ENCODE measurements around the gene CASP12.

Gene CASP12

GRCh38 chr11:104897891-104898684 lies at the start of gene CASP12:
TSS of gene CASP12 (minus strand) at chr11:104898460.
- no peaks in the 10 kb centered on the region for H4K20me1 ChIP-seq (ENCODE audit: low read depth, low read length)
- H3K9me2 ChIP-seq (replicated peaks; ENCODE audit: insufficient read depth, low read length), result no peaks in the 10 kb centered on the region
- no peak within 1 kb of the TSS for H3K4me3 ChIP-seq (ENCODE audit: insufficient read depth, low read length, poor library complexity, severe bottlenecking)
- H2AFZ ChIP-seq (ENCODE audit: low read depth, low read length, severe bottlenecking), result no peak within 1 kb of the TSS
- H3K9me3 ChIP-seq (ENCODE audit: insufficient read depth, low read length), result no peaks in the 10 kb centered on the region
- H3K27me3 ChIP-seq (ENCODE audit: low read length), result no peaks in the 10 kb centered on the region
- TF ChIP-seq, protein P1, sequence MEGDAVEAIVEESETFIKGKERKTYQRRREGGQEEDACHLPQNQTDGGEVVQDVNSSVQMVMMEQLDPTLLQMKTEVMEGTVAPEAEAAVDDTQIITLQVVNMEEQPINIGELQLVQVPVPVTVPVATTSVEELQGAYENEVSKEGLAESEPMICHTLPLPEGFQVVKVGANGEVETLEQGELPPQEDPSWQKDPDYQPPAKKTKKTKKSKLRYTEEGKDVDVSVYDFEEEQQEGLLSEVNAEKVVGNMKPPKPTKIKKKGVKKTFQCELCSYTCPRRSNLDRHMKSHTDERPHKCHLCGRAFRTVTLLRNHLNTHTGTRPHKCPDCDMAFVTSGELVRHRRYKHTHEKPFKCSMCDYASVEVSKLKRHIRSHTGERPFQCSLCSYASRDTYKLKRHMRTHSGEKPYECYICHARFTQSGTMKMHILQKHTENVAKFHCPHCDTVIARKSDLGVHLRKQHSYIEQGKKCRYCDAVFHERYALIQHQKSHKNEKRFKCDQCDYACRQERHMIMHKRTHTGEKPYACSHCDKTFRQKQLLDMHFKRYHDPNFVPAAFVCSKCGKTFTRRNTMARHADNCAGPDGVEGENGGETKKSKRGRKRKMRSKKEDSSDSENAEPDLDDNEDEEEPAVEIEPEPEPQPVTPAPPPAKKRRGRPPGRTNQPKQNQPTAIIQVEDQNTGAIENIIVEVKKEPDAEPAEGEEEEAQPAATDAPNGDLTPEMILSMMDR (IDR thresholded peaks at IDR 0.05; ENCODE audit: insufficient read depth, low read length, poor library complexity, severe bottlenecking), result no peak
- TF ChIP-seq EZH2phosphoT487 (conservative IDR thresholded peaks at IDR 0.05; ENCODE audit: low read length), result no peak
- H3K36me3 ChIP-seq (ENCODE audit: low read length), result no peaks in the 10 kb centered on the region
- H3K79me2 ChIP-seq (ENCODE audit: insufficient read depth, low read length), result no peaks in the 10 kb centered on the region
- no peak within 1 kb of the TSS for H3K27ac ChIP-seq (ENCODE audit: low read depth, low read length)
- H3K9ac ChIP-seq (ENCODE audit: low read length), result no peak within 1 kb of the TSS
- H3F3A ChIP-seq (ENCODE audit: insufficient read depth), result no peaks in the 10 kb centered on the region
- H3K4me2 ChIP-seq (ENCODE audit: low read depth, low read length, poor library complexity, severe bottlenecking), result no peak within 1 kb of the TSS

- Histone ChIP-seq H2AFZ (ENCODE audit: low read depth, low read length, severe bottlenecking) (no peak overlapping the region), H3K4me3 (ENCODE audit: insufficient read depth, low read length, poor library complexity, severe bottlenecking) (no peak overlapping the region), H3K27me3 (ENCODE audit: low read length) (no peaks in the 10 kb centered on the region), H4K20me1 (ENCODE audit: low read depth, low read length) (no peaks in the 10 kb centered on the region), H3K9me2 (replicated peaks; ENCODE audit: insufficient read depth, low read length) (no peaks in the 10 kb centered on the region), H3K36me3 (ENCODE audit: low read length) (no peaks in the 10 kb centered on the region), H3K9me3 (ENCODE audit: insufficient read depth, low read length) (no peaks in the 10 kb centered on the region), H3F3A (ENCODE audit: insufficient read depth) (no peaks in the 10 kb centered on the region), H3K79me2 (ENCODE audit: insufficient read depth, low read length) (no peaks in the 10 kb centered on the region), H3K9ac (ENCODE audit: low read length) (no peak overlapping the region), H3K27ac (ENCODE audit: low read depth, low read length) (no peak overlapping the region), H3K4me2 (ENCODE audit: low read depth, low read length, poor library complexity, severe bottlenecking) (no peak overlapping the region)
- no peak for TF ChIP-seq EZH2phosphoT487 (conservative IDR thresholded peaks at IDR 0.05; ENCODE audit: low read length)
- TF ChIP-seq, protein P1 (IDR thresholded peaks at IDR 0.05; ENCODE audit: insufficient read depth, low read length, poor library complexity, severe bottlenecking), result peak; percentile 42
These were observed 48.6 kb upstream of the CASP12 start for GRCh38 chr11:104946907-104947306.

GRCh38 chr11:104944076-104944475 lies 45.8 kb upstream of the CASP12 start:
- no peak overlapping the region for H3K27ac ChIP-seq (ENCODE audit: low read depth, low read length)
- no peaks in the 10 kb centered on the region for H3F3A ChIP-seq (ENCODE audit: insufficient read depth)
- no peak overlapping the region for H3K4me3 ChIP-seq (ENCODE audit: insufficient read depth, low read length, poor library complexity, severe bottlenecking)
- H4K20me1 ChIP-seq (ENCODE audit: low read depth, low read length), result no peaks in the 10 kb centered on the region
- no peak overlapping the region for H2AFZ ChIP-seq (ENCODE audit: low read depth, low read length, severe bottlenecking)
- TF ChIP-seq EZH2phosphoT487 (conservative IDR thresholded peaks at IDR 0.05; ENCODE audit: low read length), result no peak
- TF ChIP-seq, protein P1 (IDR thresholded peaks at IDR 0.05; ENCODE audit: insufficient read depth, low read length, poor library complexity, severe bottlenecking), result no peak
- no peaks in the 10 kb centered on the region for H3K36me3 ChIP-seq (ENCODE audit: low read length)
- no peaks in the 10 kb centered on the region for H3K27me3 ChIP-seq (ENCODE audit: low read length)
- no peaks in the 10 kb centered on the region for H3K9me2 ChIP-seq (replicated peaks; ENCODE audit: insufficient read depth, low read length)
- no peaks in the 10 kb centered on the region for H3K9me3 ChIP-seq (ENCODE audit: insufficient read depth, low read length)
- no peak overlapping the region for H3K9ac ChIP-seq (ENCODE audit: low read length)
- no peaks in the 10 kb centered on the region for H3K79me2 ChIP-seq (ENCODE audit: insufficient read depth, low read length)
- no peak overlapping the region for H3K4me2 ChIP-seq (ENCODE audit: low read depth, low read length, poor library complexity, severe bottlenecking)
